Effector memory CD4-positive, alpha-beta T cell (primary cell): ENCODE measurements around the gene RASSF10.
"Not testable (repeated sequence)": the region's sequence is repeated elsewhere in the genome, so short reads cannot be mapped to it uniquely, and the experiment has no call there.

Experiments
- DNase-seq, 3 donors: peaks; one replicate each; pipeline ENCODE4 v3.0.0-alpha.2; 2020
- H3K27ac ChIP-seq: 2 replicates; pipeline ENCODE4 v1.7.0; 2013; ENCODE audit warnings: mild to moderate bottlenecking, low read length, moderate library complexity; ENCODE audit not compliant: insufficient read depth, poor library complexity, severe bottlenecking
- H3K27me3 ChIP-seq: replicated peaks from 2 replicates; pipeline ENCODE4 v1.7.0; 2013; ENCODE audit warnings: mild to moderate bottlenecking, low read length; ENCODE audit not compliant: insufficient read depth, control insufficient read depth, poor library complexity, severe bottlenecking
- H3K36me3 ChIP-seq: 2 replicates; pipeline ENCODE4 v1.7.0; 2013; ENCODE audit warnings: mild to moderate bottlenecking, low read length, moderate library complexity; ENCODE audit not compliant: control insufficient read depth, insufficient read depth
- H3K4me1 ChIP-seq: 2 replicates; pipeline ENCODE4 v1.7.0; 2013; ENCODE audit warnings: low read length, mild to moderate bottlenecking; ENCODE audit not compliant: control insufficient read depth, insufficient read depth, poor library complexity, severe bottlenecking
- H3K4me3 ChIP-seq: 2 replicates; pipeline ENCODE4 v1.7.0; 2013; ENCODE audit warnings: low read length, low read depth, mild to moderate bottlenecking; ENCODE audit not compliant: insufficient read depth, poor library complexity, severe bottlenecking
- H3K9me3 ChIP-seq: 2 replicates; pipeline ENCODE4 v1.7.0; 2013; ENCODE audit warnings: mild to moderate bottlenecking, low read length, moderate library complexity; ENCODE audit not compliant: control insufficient read depth

The RASSF10 gene

GRCh38 chr11:13036235-13036634 is 27.1 kb downstream of the RASSF10 start:
- no peak overlapping the region for H3K27ac ChIP-seq
- no peaks in the 10 kb centered on the region for H3K27me3 ChIP-seq
- DNase-seq = no peak
- H3K9me3 ChIP-seq = no peaks in the 10 kb centered on the region
- H3K36me3 ChIP-seq = no peaks in the 10 kb centered on the region
- no peak overlapping the region for H3K4me3 ChIP-seq
- no peaks in the 10 kb centered on the region for H3K4me1 ChIP-seq

DNA sequence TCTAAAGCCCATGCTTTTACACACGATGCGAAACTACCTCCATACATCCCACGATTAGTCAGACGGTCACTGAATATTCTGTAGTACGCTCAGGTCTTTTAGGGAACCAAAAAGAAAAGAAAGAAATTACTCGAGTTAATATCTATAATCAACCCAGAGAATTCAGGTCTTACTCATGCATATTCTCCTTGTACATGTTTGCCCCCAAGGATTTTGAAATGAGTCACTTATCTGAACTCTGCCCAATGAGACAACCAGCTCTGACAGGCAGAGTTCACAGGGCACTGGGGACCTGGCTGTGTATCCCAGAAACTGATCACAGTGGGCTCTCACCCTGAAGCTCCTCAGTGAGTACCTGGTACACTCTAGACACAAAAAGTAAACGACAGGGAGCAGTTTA is 29.2 kb downstream of the RASSF10 start:
- DNase-seq = no peak
- no peak overlapping the region for H3K27ac ChIP-seq
- no peaks in the 10 kb centered on the region for H3K9me3 ChIP-seq
- H3K4me1 ChIP-seq = no peaks in the 10 kb centered on the region
- H3K4me3 ChIP-seq = no peak overlapping the region
- H3K27me3 ChIP-seq = no peaks in the 10 kb centered on the region
- H3K36me3 ChIP-seq = no peaks in the 10 kb centered on the region

DNA sequence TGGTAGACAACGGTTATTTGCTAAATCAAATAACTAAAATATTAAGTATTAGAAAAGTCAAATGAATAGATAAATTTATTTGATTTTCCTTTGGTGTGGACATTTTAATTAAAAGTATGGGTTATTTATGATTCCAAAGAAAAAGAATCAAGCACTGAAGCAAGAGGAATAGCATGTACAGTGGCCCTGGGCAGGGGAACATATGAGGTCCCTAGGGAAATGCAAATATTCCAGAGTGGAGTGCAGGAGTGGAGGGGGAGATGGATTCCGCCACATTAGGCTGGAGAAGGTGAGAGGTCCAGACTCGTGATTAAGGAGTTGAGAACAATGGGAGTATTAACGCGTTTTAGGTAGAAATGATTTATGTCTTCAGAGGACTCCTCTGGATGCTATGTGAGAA is 30.0 kb downstream of the RASSF10 start:
- Histone ChIP-seq H3K4me1 (no peaks in the 10 kb centered on the region), H3K36me3 (no peaks in the 10 kb centered on the region), H3K27me3 (no peaks in the 10 kb centered on the region), H3K4me3 (no peak overlapping the region), H3K9me3 (no peaks in the 10 kb centered on the region), H3K27ac (no peak overlapping the region)
- no peak for DNase-seq

DNA sequence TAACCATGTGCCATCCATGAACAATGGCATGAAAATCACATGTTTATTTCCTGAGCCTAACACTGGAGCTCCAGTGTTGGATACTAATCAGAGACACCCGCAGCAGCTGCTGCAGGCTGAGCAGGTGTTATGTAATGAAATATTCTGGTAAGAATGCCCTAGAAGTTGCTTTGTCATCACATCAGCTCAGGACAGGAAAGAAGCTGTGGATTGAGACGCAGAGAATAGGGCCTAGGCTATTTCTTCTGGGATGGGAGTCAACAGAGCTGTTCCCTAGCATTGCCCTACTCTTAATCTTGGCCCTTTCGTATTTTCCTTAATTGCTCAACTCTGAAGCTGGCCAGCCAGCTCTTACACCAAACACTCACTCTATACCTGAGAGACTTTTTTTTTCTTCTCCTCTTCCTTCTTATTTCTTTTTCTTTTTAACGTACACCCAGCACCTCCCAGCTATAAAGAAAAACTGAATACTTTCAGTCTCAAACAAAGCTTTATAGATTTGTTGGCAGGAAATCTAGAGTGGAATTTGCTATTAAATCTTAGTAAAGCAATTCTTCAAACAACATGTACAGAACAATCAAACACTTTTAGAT is 31.9 kb downstream of the RASSF10 start:
- H3K4me1 ChIP-seq = no peaks in the 10 kb centered on the region
- no peaks in the 10 kb centered on the region for H3K27me3 ChIP-seq
- no peaks in the 10 kb centered on the region for H3K9me3 ChIP-seq
- DNase-seq = no peak
- H3K27ac ChIP-seq = no peak overlapping the region
- no peak overlapping the region for H3K4me3 ChIP-seq
- no peaks in the 10 kb centered on the region for H3K36me3 ChIP-seq

GRCh38 chr11:13042873-13043342 is 33.8 kb downstream of the RASSF10 start:
- DNase-seq = no peak
- H3K27me3 ChIP-seq = no peaks in the 10 kb centered on the region
- H3K36me3 ChIP-seq = no peaks in the 10 kb centered on the region
- H3K27ac ChIP-seq = no peak overlapping the region
- H3K9me3 ChIP-seq = no peaks in the 10 kb centered on the region
- no peaks in the 10 kb centered on the region for H3K4me1 ChIP-seq
- H3K4me3 ChIP-seq = no peak overlapping the region

DNA sequence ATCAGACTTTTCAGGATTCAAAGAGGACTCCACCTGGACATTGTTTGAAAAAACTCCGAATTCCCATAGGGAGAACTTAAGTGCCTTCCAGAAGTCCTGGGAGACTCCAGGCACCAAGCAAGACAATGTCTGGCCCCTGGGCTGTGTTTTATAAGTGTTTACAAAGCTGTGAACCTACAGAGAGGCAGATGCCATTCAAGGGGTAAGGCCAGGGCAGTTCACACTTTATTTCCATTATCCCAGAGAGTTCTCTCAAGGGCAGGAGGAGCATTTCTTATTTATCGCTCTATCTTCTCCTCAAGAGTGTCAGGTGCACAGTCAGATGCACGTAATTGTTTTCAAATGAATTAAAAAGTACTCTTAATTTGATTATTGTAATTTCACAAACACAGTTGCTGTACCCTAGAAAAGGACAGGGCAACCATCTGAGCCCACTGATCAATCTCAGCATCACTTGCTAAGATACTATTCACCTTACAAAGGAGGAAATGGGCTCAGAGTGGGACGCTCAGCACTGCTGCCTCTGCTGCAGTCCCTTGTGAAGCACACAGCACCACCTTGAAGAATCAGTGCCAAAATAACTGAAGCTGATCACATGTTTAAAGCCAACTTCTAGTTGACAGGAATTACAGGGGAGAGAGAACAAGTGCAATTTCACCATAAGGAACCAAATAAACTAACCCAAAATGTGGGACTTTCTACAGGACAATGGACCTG is 35.0 kb downstream of the RASSF10 start:
- Histone ChIP-seq H3K9me3 (no peaks in the 10 kb centered on the region), H3K27me3 (no peaks in the 10 kb centered on the region), H3K36me3 (no peaks in the 10 kb centered on the region), H3K27ac (no peak overlapping the region), H3K4me3 (no peak overlapping the region), H3K4me1 (no peaks in the 10 kb centered on the region)
- DNase-seq = no peak

- not testable (repeated sequence) for H3K4me3 ChIP-seq, H3K27me3 ChIP-seq, H3K36me3 ChIP-seq, H3K9me3 ChIP-seq, H3K27ac ChIP-seq, H3K4me1 ChIP-seq, DNase-seq
Observed at GRCh38 chr11:13045089-13045488, 36.0 kb downstream of the RASSF10 start.

- no peaks in the 10 kb centered on the region for H3K4me1 ChIP-seq
- H3K4me3 ChIP-seq = no peak overlapping the region
- H3K27ac ChIP-seq = no peak overlapping the region
- H3K36me3 ChIP-seq = no peaks in the 10 kb centered on the region
- no peaks in the 10 kb centered on the region for H3K9me3 ChIP-seq
- H3K27me3 ChIP-seq = no peaks in the 10 kb centered on the region
- no peak for DNase-seq
Observed at GRCh38 chr11:13045734-13046133, 36.6 kb downstream of the RASSF10 start.

- DNase-seq = no peak
- no peaks in the 10 kb centered on the region for H3K27me3 ChIP-seq
- no peak overlapping the region for H3K4me3 ChIP-seq
Observed at GRCh38 chr11:13046637-13047570, 37.8 kb downstream of the RASSF10 start.

GRCh38 chr11:13047884-13048283 is 38.8 kb downstream of the RASSF10 start:
- no peaks in the 10 kb centered on the region for H3K4me1 ChIP-seq
- H3K9me3 ChIP-seq = no peaks in the 10 kb centered on the region
- H3K36me3 ChIP-seq = no peaks in the 10 kb centered on the region
- no peak for DNase-seq
- no peak overlapping the region for H3K4me3 ChIP-seq
- H3K27me3 ChIP-seq = no peaks in the 10 kb centered on the region
- H3K27ac ChIP-seq = no peak overlapping the region

More at GRCh38 chr11:13046637-13047570, 37.8 kb downstream of the RASSF10 start:
- no peaks in the 10 kb centered on the region for H3K4me1 ChIP-seq
- no peaks in the 10 kb centered on the region for H3K9me3 ChIP-seq
- no peak overlapping the region for H3K27ac ChIP-seq
- H3K36me3 ChIP-seq = no peaks in the 10 kb centered on the region
